Activated naive CD8-positive, alpha-beta T cell treated with anti-CD3 and anti-CD28 coated beads, Interleukin-2, amount 10 ng/mL, durations not matched to agents 7 days and 5 days (primary cell): ENCODE data around the gene MCF2L. TPM values are rescaled to one million over a fixed set of nuclear protein-coding genes. Genes with fewer than 3 reads are reported as not detected.
"Not testable (repeated sequence)": the region's sequence is repeated elsewhere in the genome, so short reads cannot be mapped to it uniquely, and the experiment has no call there.

Experiments
- ATAC-seq: fragments of 150-1000 bp; cut with Tn5 transposase; one replicate; pipeline ENCODE4 v1.10.0; 2021; ENCODE audit warnings: low read depth, moderate library complexity
- POLR2A ChIA-PET: fragments of 350-600 bp; sonication (Branson Sonifier 250); formaldehyde crosslinking; loops from one replicate; lab custom pipeline; 2021; ENCODE audit warnings: antibody characterized with exemption; lab: Charles Lee
- DNase-seq: peaks from one replicate; pipeline ENCODE4 v3.0.0; 2021
- H3K27ac Mint-ChIP-seq: one replicate; pipeline ENCODE4 v1.8.0; 2022; ENCODE audit warnings: mild to moderate bottlenecking, mixed read lengths
- H3K27me3 Mint-ChIP-seq: one replicate; pipeline ENCODE4 v1.8.0; 2022; ENCODE audit warnings: mild to moderate bottlenecking, moderate library complexity, mixed read lengths
- H3K36me3 Mint-ChIP-seq: one replicate; pipeline ENCODE4 v1.8.0; 2021; ENCODE audit warnings: mild to moderate bottlenecking, mixed read lengths
- H3K4me1 Mint-ChIP-seq: one replicate; pipeline ENCODE4 v1.8.0; 2021; ENCODE audit warnings: mixed read lengths
- H3K4me3 Mint-ChIP-seq: one replicate; pipeline ENCODE4 v1.8.0; 2022; ENCODE audit warnings: mild to moderate bottlenecking, moderate library complexity, mixed read lengths
- H3K9me3 Mint-ChIP-seq: one replicate; pipeline ENCODE4 v1.8.0; 2021; ENCODE audit warnings: mixed read lengths
- total RNA-seq, 2 experiments: library from RNA; stranded (reverse); gene quantifications; one replicate each; pipeline ENCODE4 v1.2.3, GENCODE V29; 2021

The MCF2L gene
- total RNA-seq, 2 experiments from 2014 or later: 9.3 to 11.5 TPM

DNA sequence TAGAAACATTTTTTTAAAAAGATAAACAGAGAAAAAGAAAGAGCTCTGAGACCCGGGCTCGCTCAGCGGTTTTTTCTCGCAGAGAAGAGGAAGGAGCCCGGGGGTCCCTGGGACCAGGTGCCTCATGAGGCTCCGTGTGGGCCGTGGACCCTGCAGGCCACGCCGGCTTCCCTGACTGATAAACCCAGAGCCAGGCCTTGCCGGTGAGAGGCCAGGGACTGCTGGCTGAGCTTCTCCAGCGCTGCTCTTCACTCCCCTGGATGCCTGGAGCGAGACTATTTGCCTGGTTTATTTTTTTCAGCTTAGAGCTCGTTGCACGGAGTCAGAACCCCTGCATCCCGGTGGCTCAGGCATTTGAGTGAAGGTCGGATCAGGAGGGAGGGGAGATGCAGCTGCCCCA, 83.2 kb downstream of the MCF2L start:
- Mint-ChIP-seq H3K27me3 (no peaks in the 10 kb centered on the region), H3K9me3 (no peaks in the 10 kb centered on the region), H3K4me1 (no peaks in the 10 kb centered on the region), H3K27ac (no peak overlapping the region), H3K4me3 (no peak overlapping the region), H3K36me3 (no peaks in the 10 kb centered on the region)
- no peak for DNase-seq
- POLR2A ChIA-PET: no interaction called here
- no peak for ATAC-seq

DNA sequence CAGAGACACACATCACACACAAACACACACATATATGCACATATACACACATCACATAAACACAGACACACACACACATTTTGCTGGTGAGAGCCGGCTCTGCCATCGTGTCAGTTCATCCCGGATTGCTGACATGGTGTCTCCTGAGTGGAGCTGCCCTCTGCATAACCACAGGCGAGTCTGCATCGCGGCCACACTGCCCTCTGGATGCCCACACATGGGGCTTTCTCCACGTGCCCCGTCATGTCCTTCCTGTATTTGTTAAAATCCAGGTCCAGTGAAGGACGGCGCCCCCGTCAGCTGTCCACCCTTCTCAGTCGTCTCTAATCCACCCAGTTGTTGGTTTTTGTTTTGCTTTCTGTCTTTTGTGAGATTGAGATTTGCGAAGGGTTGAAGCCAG, 84.0 kb downstream of the MCF2L start:
- POLR2A ChIA-PET: no interaction called here
- no peaks in the 10 kb centered on the region for H3K27me3 Mint-ChIP-seq

DNA sequence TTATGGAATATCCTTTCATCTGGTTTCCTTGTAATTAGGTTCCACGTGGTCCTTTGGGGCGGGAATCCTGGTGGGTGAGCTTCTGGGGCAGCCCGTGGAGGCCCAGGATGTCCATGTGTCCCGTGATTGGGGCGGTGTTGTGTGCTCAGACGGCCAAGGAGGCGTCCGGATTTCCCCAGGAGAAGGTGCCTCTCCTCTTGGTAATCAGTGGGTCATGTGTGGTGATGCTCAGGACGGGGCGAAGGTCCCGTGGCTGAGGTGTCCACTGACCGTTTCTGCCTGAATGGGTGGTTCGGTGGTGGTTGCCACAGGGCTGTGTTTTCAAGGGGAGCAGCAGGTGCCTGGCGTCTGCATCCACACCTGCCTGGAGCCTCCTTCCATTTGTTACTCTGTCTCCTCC, 84.4 kb downstream of the MCF2L start:
- Mint-ChIP-seq H3K9me3 (no peaks in the 10 kb centered on the region), H3K4me3 (no peak overlapping the region), H3K4me1 (no peaks in the 10 kb centered on the region), H3K27me3 (no peaks in the 10 kb centered on the region), H3K27ac (no peak overlapping the region), H3K36me3 (no peaks in the 10 kb centered on the region)
- no peak for DNase-seq
- POLR2A ChIA-PET: no interaction called here
- no peak for ATAC-seq

More for the DNA sequence above, 84.0 kb downstream of the MCF2L start:
- ATAC-seq: no peak
- Mint-ChIP-seq H3K4me3 (no peak overlapping the region), H3K4me1 (no peaks in the 10 kb centered on the region), H3K36me3 (no peaks in the 10 kb centered on the region), H3K27ac (no peak overlapping the region), H3K9me3 (no peaks in the 10 kb centered on the region)
- DNase-seq: no peak

DNA sequence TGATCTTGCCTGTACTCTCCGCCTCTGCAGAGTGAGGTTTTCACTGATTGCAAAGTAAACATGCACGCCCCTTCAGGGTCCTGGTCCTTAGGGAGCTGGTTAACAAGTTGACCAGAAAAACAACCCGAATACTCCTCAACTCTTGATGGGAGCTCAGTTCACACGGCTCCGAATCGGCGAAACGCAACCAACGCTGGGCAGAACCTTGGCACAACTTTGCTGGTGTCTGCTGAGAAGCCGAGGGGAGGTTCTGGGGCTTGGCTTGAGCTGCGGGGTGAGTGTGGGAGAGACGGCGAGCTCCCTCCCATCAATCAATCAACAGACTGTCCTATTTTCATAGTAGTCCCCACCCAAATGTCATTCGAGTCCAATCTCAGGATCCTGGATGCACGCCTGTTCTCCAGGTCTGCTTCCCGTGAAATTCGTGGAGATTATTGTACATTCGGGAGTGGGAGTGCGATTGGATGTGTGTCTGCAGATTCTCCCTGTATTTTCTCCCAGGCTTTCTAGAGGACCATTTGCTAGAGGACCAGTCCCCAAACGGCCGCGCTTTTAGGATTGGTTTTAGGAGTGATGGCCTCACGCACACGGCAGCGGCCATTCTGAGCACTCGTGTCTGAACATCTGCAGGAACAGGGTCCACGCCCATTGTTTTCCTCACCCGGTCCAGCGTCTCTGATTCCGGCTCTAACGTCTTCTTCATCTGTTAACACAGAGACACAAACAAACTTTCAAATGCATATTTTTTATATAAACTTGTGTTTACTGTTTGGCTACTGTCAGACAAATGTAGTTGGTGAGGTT, 85.0 kb downstream of the MCF2L start:
- POLR2A ChIA-PET: no interaction called here
- DNase-seq (no peak), ATAC-seq (no peak)
- H3K27ac Mint-ChIP-seq: no peak overlapping the region
- no peak overlapping the region for H3K4me3 Mint-ChIP-seq
- no peaks in the 10 kb centered on the region for H3K9me3 Mint-ChIP-seq
- no peaks in the 10 kb centered on the region for H3K27me3 Mint-ChIP-seq
- H3K36me3 Mint-ChIP-seq: no peaks in the 10 kb centered on the region
- no peaks in the 10 kb centered on the region for H3K4me1 Mint-ChIP-seq

DNA sequence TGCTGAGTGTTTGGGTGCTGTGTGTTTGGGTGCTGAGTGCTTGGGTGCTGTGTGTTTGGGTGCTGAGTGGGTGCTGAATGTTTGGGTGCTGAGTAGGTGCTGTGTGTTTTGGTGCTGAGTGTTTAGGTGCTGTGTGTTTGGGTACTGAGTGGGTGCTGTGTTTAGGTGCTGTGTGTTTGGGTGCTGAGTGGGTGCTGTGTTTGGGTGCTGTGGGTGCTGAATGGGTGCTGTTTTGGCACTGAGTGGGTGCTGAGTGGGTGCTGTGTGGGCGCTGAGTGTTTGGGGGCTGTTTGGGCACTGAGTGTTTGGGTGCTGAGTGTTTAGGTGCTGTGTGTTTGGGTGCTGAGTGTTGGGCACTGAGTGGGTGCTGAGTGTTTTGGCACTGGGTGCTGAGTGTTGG, 88.1 kb downstream of the MCF2L start:
- H3K9me3 Mint-ChIP-seq: no peaks in the 10 kb centered on the region
- DNase-seq (no peak), ATAC-seq (no peak)
- H3K27me3 Mint-ChIP-seq: no peaks in the 10 kb centered on the region
- no peaks in the 10 kb centered on the region for H3K4me1 Mint-ChIP-seq
- POLR2A ChIA-PET: no interaction called here
- H3K36me3 Mint-ChIP-seq: no peaks in the 10 kb centered on the region
- H3K27ac Mint-ChIP-seq: no peak overlapping the region
- H3K4me3 Mint-ChIP-seq: no peak overlapping the region

DNA sequence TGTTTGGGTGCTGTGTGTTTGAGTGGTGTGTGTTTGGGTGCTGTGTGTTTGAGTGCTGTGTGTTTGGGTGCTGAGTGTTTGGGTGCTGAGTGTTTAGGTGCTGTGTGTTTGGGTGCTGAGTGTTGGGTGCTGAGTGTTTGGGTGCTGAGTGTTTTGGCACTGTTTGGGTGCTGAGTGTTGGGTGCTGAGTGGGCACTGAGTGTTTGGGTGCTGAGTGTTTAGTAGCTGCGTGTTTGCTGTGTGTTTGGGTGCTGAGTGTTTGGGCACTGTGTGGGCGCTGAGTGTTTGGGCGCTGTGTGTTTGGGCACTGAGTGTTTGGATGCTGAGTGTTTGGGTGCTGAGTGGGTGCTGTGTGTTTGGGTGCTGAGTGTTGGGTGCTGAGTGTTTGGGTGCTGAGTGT, 88.5 kb downstream of the MCF2L start:
- DNase-seq, H3K4me3 Mint-ChIP-seq, H3K27ac Mint-ChIP-seq, ATAC-seq, H3K9me3 Mint-ChIP-seq, H3K27me3 Mint-ChIP-seq, POLR2A ChIA-PET, H3K4me1 Mint-ChIP-seq, H3K36me3 Mint-ChIP-seq: not testable (repeated sequence)

DNA sequence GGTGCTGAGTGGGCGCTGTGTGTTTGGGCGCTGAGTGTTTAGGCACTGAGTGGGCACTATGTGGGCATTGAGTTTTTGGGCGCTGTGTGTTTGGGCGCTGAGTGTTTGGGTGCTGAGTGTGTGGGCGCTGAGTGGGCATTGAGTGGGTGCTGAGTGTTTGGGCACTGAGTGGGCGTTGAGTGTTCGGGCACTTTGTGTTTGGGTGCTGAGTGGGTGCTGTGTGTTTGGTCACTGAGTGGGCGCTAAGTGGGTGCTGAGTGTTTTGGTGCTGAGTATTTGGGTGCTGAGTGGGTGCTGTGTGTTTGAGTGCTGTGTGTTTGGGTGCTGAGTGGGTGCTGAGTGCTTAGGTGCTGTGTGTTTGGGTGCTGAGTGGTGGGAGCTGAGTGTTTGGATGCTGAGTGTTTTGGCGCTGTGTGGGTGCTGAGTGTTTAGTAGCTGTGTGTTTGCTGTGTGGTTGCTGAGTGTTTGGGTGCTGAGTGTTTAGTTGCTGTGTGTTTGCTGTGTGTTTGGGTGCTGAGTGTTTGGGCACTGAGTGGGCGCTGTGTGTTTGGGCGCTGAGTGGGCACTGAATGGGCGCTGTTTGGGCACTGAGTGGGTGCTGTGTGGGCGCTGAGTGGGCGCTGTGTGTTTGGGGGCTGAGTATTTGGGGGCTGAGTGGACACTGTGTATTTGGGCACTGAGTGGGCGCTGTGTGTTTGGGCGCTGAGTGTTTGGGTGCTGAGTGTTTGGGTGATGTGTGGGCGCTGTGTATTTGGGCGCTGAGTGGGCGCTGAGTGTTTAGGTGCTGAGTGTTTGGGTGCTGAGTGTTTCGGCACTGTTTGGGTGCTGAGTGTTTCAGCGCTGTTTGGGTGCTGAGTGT, 89.3 kb downstream of the MCF2L start:
- Mint-ChIP-seq H3K4me3 (no peak overlapping the region), H3K27me3 (no peaks in the 10 kb centered on the region), H3K27ac (no peak overlapping the region), H3K9me3 (no peaks in the 10 kb centered on the region), H3K4me1 (no peaks in the 10 kb centered on the region), H3K36me3 (no peaks in the 10 kb centered on the region)
- ATAC-seq: no peak
- POLR2A ChIA-PET: no interaction called here
- no peak for DNase-seq

DNA sequence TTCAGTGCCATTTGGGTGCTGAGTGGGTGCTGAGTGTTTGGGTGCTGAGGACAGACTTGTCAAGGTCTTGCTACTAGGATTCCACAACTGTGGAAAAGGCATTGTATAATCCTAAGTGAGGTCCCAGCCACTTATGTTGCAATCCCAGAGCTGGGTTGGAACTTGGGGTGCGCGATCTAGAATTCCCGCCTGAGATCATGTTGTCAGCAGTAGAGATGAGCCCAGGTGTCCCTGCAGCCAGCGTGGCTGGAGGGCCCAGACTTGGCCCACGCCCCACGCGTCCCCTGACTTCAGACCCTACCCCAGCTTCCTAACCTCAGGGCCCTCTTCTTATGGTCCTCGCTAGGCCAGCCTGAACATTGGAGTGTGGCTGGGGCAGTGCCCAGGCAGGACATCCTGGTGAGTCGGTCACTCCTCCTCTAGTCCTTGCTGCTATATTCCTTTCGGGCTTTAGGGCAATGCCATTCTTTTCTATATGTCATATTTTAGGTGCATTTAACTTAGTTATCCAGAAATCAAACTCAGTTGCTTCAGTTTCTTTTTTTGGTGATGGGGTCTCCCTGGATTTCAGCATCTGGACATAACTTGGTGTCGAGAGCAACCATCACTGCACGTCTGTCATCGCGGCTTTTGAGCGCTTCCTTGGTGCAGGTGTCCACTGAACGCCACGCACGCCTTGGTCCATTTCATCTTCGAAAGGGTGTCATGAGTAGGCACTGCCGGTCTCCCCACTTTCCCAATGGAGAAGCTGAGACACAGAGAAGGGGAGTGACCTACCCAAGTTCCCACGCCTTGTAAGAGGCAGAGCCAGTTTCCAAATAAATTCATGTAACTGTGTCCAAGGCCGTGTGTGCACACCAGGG, 90.2 kb downstream of the MCF2L start:
- POLR2A ChIA-PET: no interaction called here
- no peaks in the 10 kb centered on the region for H3K27me3 Mint-ChIP-seq

DNA sequence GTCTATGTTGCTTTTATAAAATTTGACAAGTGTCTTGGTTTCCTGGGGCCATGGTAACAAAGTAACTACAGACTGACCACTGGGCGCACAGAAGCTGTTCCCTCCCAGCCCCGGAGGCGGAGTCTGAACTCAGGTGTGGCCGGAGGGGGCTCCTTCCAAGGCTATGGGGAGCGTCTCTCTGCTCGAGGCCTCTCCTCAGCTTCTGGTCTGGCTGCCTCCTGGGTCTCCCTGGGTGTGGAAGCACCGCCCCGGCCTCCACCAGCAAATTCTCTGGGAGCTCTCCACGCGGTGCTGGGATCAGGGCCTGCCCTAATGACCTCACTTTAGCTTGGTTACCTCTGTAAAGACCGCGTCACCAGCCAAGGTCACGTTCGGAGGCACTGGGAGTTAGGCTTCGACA, 90.9 kb downstream of the MCF2L start:
- ATAC-seq: no peak
- H3K4me1 Mint-ChIP-seq: no peaks in the 10 kb centered on the region
- H3K4me3 Mint-ChIP-seq: no peak overlapping the region
- DNase-seq: no peak
- no peaks in the 10 kb centered on the region for H3K36me3 Mint-ChIP-seq
- H3K9me3 Mint-ChIP-seq: no peaks in the 10 kb centered on the region
- POLR2A ChIA-PET: no interaction called here
- no peak overlapping the region for H3K27ac Mint-ChIP-seq
- no peaks in the 10 kb centered on the region for H3K27me3 Mint-ChIP-seq

More for the DNA sequence above, 90.2 kb downstream of the MCF2L start:
- DNase-seq: no peak
- Mint-ChIP-seq H3K4me3 (no peak overlapping the region), H3K36me3 (no peaks in the 10 kb centered on the region), H3K9me3 (no peaks in the 10 kb centered on the region), H3K4me1 (no peaks in the 10 kb centered on the region), H3K27ac (no peak overlapping the region)
- ATAC-seq: no peak

DNA sequence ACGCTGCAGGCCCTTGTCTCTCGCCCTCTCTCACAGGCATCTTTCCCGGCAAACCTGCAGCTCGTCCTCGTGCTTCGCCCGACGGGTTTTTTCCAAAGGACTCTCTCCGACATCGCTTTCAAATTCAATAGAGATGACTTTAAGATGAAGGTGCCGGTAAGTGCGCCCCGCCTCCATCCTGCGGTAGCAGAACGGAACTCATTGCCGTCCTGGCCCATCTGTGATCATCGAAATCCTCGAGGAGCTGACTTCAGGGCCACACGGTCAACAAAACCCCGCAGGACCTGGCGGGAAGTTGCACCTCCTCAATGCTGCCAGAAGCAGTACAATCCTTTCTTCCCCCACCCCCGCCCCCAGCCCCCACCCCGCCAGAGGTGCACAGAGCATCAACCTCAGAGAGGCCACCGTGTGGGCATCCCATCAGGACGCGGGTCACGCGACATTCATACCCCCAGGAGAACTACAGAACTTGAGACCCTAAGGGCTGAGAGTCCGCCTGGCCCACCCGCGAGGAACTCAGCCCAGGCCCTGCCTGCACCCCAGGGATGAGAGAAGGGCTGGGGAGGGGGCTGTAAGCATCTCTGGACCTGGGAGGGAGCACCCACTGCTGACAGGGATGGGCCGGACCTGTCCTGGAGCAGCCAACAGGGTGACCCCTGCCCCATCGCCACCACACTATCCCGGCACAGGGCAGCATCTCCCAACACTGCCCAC, 91.7 kb downstream of the MCF2L start:
- no peaks in the 10 kb centered on the region for H3K9me3 Mint-ChIP-seq
- DNase-seq: no peak
- H3K27ac Mint-ChIP-seq: no peak overlapping the region

DNA sequence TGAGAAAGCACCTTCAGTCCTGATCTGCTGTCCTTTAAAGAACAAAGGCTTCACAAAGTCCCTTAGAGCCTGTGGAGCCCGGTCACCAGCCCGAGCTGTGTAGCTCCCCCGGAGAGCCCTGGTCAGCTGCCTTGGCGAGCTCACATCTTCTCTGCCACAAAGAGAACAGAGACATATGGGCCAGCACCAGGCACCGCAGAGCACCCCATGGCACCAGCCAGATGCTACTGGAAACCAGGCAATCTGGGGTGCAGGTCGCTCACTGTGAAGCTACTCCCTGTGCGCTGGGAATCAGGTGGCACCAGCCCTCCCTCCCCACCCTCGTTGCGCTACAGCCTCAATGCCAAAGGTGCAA, 92.2 kb downstream of the MCF2L start:
- DNase-seq: no peak
- H3K4me1 Mint-ChIP-seq: no peaks in the 10 kb centered on the region
- H3K4me3 Mint-ChIP-seq: no peak overlapping the region
- no peak overlapping the region for H3K27ac Mint-ChIP-seq
- H3K36me3 Mint-ChIP-seq: no peaks in the 10 kb centered on the region
- POLR2A ChIA-PET: no interaction called here
- no peaks in the 10 kb centered on the region for H3K27me3 Mint-ChIP-seq
- no peak for ATAC-seq
- H3K9me3 Mint-ChIP-seq: no peaks in the 10 kb centered on the region

More for the DNA sequence above, 91.7 kb downstream of the MCF2L start:
- ATAC-seq: no peak
- Mint-ChIP-seq H3K4me1 (no peaks in the 10 kb centered on the region), H3K36me3 (no peaks in the 10 kb centered on the region), H3K27me3 (no peaks in the 10 kb centered on the region), H3K4me3 (no peak overlapping the region)
- POLR2A ChIA-PET: no interaction called here

DNA sequence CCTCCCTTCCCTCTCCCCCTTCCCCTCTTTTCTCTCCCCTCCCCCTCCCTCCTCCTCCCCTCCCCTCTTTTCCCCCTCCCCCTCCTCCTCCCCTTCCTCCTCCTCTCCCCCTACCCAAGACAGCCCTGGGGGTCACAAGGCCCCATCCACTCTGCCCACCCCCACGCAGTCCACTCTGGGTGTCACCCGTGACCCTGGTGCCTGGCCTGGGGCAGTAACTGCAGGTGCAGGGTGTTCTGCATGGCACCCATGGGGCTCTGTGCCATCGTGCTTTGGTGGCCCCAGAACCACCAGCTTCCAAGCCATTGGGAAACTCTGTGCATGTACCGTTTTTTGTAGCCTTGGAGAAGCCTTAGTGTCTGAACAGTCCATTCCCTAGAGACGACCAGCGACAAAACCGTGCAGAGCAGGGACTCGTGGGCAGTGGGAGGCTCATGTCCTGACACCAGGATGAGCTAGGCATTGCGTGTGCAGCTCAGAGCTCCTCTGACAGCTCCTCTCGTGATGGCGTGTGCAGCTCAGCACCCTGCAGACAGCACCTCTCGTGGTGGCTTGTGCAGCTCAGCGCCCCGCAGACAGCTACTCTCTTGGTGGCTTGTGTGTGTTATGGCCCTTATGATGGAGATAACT, 92.9 kb downstream of the MCF2L start:
- Mint-ChIP-seq H3K27ac (no peak overlapping the region), H3K4me1 (no peaks in the 10 kb centered on the region), H3K4me3 (no peak overlapping the region), H3K9me3 (no peaks in the 10 kb centered on the region), H3K36me3 (no peaks in the 10 kb centered on the region), H3K27me3 (no peaks in the 10 kb centered on the region)
- ATAC-seq (no peak), DNase-seq (no peak)
- POLR2A ChIA-PET: no interaction called here
